ENCODE measurements around the gene WIPF3. TPM values are rescaled to one million over a fixed set of nuclear protein-coding genes. Genes with fewer than 3 reads are reported as not detected.

WIPF3 gene
- total RNA-seq, 1 donor from 2014 or later: not detected

GRCh38 chr7:29945259-29945809 lies 139.0 kb downstream of the WIPF3 start:
- Mint-ChIP-seq H3K27me3 (ENCODE audit: low read depth) (no peaks in the 10 kb centered on the region), H3K9me3 (no peaks in the 10 kb centered on the region), H3K4me1 (ENCODE audit: low read depth) (no peaks in the 10 kb centered on the region), H3K4me3 (ENCODE audit: low read depth) (no peak overlapping the region), H3K36me3 (ENCODE audit: low read depth) (no peaks in the 10 kb centered on the region), H3K27ac (no peak overlapping the region)
- intact Hi-C loops (cut with micrococcal nuclease): no loop called here
- DNase-seq (ENCODE audit: low spot score): no peak

DNA sequence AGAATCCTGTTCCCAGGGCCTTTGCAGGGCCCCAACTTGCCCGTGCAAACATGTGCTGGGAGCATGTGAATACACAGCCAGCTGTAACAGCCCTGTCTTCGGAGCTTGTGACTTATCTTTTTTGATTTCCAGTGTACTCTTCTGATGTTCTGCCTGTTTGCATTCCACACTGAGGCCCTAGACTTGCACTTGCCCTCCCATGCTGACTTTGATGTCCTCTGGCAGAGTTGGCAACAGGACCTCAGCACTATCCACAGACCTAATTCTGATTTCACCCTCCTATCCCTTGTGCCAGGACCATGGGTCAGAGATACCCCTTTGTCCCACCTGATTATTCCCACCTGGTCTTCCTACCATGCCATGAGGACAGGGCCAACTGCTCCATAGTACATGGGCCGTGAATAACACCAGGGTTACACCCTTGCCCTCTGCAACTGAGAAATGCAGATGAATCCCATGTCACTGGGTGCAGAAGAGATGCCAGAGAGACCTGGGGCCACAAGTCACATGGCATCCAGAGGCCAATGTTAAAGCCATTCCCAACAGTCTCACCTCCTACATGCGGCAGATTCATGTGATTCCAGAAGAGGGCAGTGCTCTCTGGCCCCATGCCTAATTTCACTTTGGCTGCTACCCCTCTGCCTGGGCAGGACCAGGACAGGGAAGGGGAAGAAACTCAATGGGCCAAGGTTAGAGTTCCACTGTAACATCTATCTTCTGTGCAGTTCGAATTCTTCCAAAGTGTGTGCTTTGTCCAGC lies 140.3 kb downstream of the WIPF3 start:
- no peak overlapping the region for H3K4me3 Mint-ChIP-seq (ENCODE audit: low read depth)
- intact Hi-C loops (cut with micrococcal nuclease): no loop called here
- no peak overlapping the region for H3K27ac Mint-ChIP-seq
- DNase-seq (ENCODE audit: low spot score): no peak
- H3K9me3 Mint-ChIP-seq: peaks cover 2% of the 10 kb centered on the region
- H3K27me3 Mint-ChIP-seq (ENCODE audit: low read depth): no peaks in the 10 kb centered on the region
- H3K4me1 Mint-ChIP-seq (ENCODE audit: low read depth): no peaks in the 10 kb centered on the region
- H3K36me3 Mint-ChIP-seq (ENCODE audit: low read depth): no peaks in the 10 kb centered on the region

- Mint-ChIP-seq H3K9me3 (peaks cover 2% of the 10 kb centered on the region), H3K4me1 (ENCODE audit: low read depth) (no peaks in the 10 kb centered on the region), H3K4me3 (ENCODE audit: low read depth) (no peak overlapping the region), H3K36me3 (ENCODE audit: low read depth) (no peaks in the 10 kb centered on the region), H3K27ac (no peak overlapping the region), H3K27me3 (ENCODE audit: low read depth) (no peaks in the 10 kb centered on the region)
- no peak for DNase-seq (ENCODE audit: low spot score)
- intact Hi-C loops (cut with micrococcal nuclease): no loop called here
These were observed 142.3 kb downstream of the WIPF3 start for GRCh38 chr7:29948587-29948986.

DNA sequence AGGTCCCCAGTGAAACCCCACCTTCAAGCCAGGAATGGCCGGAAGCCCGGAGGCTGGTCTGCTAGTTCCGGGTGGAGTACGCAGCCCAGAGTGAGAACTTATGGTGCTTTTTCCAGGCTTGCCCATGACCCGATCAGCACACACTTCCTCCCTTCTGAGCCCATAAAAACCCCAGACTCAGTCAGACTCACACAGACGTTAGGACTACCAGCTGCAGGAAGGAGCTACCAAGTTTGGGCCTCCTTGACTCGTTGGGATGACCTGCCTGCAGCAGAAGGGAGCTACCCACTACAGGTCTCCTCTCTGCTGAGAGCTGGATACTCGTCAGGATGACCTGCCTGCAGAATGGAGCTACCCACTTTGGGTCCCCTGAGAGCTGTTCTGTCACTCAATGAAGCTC lies 144.2 kb downstream of the WIPF3 start:
- H3K27me3 Mint-ChIP-seq (ENCODE audit: low read depth): peaks cover 1% of the 10 kb centered on the region
- no peak overlapping the region for H3K27ac Mint-ChIP-seq
- peaks cover 2% of the 10 kb centered on the region for H3K9me3 Mint-ChIP-seq
- H3K4me1 Mint-ChIP-seq (ENCODE audit: low read depth): no peaks in the 10 kb centered on the region
- intact Hi-C loops (cut with micrococcal nuclease): no loop called here
- no peak for DNase-seq (ENCODE audit: low spot score)
- no peak overlapping the region for H3K4me3 Mint-ChIP-seq (ENCODE audit: low read depth)
- H3K36me3 Mint-ChIP-seq (ENCODE audit: low read depth): no peaks in the 10 kb centered on the region

- H3K27me3 Mint-ChIP-seq (ENCODE audit: low read depth): peaks cover 1% of the 10 kb centered on the region
- no peak overlapping the region for H3K4me3 Mint-ChIP-seq (ENCODE audit: low read depth)
- no peaks in the 10 kb centered on the region for H3K36me3 Mint-ChIP-seq (ENCODE audit: low read depth)
- H3K9me3 Mint-ChIP-seq: peaks cover 2% of the 10 kb centered on the region
- peaks cover 6% of the 10 kb centered on the region for H3K4me1 Mint-ChIP-seq (ENCODE audit: low read depth)
- intact Hi-C loops (cut with micrococcal nuclease): no loop called here
- DNase-seq (ENCODE audit: low spot score): no peak
- no peak overlapping the region for H3K27ac Mint-ChIP-seq
These were observed 144.9 kb downstream of the WIPF3 start for GRCh38 chr7:29951206-29951605.

GRCh38 chr7:29953726-29954347 lies 147.5 kb downstream of the WIPF3 start:
- Mint-ChIP-seq H3K4me3 (ENCODE audit: low read depth) (no peak overlapping the region), H3K27me3 (ENCODE audit: low read depth) (peaks cover 1% of the 10 kb centered on the region), H3K27ac (no peak overlapping the region), H3K4me1 (ENCODE audit: low read depth) (peaks cover 8% of the 10 kb centered on the region), H3K9me3 (peaks cover 2% of the 10 kb centered on the region), H3K36me3 (ENCODE audit: low read depth) (no peaks in the 10 kb centered on the region)
- no peak for DNase-seq (ENCODE audit: low spot score)
- intact Hi-C loops (cut with micrococcal nuclease): no loop called here

DNA sequence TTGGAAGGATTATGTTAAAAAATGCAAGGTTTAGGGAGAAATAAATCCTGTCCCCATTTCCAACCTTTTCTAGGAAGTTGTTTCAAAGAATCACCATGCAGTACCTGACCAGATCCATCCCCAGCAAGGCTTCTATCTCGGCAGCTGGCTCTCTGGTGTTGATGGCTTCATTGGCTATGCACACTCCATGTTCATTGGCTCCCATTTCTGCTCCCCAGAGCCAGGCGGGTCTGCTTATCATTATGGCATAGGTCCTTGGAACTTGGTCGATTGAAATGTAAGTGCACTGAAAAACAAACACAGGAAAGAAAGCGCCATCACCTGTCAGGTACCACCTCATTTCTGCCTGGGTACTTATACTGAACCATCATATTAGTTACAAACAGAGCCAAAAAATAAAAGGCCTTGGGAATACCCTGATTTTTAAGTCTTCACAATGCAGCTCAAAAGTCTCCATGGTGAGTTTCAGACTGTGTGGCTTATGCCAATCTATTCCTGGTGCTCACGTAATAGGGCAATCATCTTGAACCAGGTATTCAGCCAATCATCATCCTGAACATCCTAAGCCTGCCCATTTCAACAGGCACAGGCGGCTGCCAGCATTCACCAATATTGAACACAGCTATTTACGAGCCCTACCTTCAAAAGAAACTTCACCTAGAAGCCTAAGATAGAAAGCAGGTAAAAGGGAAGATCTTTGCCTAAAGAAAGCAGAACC lies 148.9 kb downstream of the WIPF3 start:
- Mint-ChIP-seq H3K9me3 (peaks cover 2% of the 10 kb centered on the region), H3K27ac (no peak overlapping the region), H3K4me3 (ENCODE audit: low read depth) (no peak overlapping the region), H3K36me3 (ENCODE audit: low read depth) (no peaks in the 10 kb centered on the region), H3K27me3 (ENCODE audit: low read depth) (peaks cover 1% of the 10 kb centered on the region), H3K4me1 (ENCODE audit: low read depth) (peaks cover 8% of the 10 kb centered on the region)
- intact Hi-C loops (cut with micrococcal nuclease): no loop called here
- no peak for DNase-seq (ENCODE audit: low spot score)

- Mint-ChIP-seq H3K4me3 (ENCODE audit: low read depth) (no peak overlapping the region), H3K9me3 (peaks cover 2% of the 10 kb centered on the region), H3K36me3 (ENCODE audit: low read depth) (no peaks in the 10 kb centered on the region), H3K4me1 (ENCODE audit: low read depth) (peaks cover 8% of the 10 kb centered on the region), H3K27me3 (ENCODE audit: low read depth) (peaks cover 1% of the 10 kb centered on the region), H3K27ac (no peak overlapping the region)
- peak; percentile 9 for DNase-seq (ENCODE audit: low spot score)
- intact Hi-C loops (cut with micrococcal nuclease): no loop called here
These were observed 149.6 kb downstream of the WIPF3 start for GRCh38 chr7:29955799-29956486.

GRCh38 chr7:29956487-29956836 lies 150.2 kb downstream of the WIPF3 start:
- no peak overlapping the region for H3K4me3 Mint-ChIP-seq (ENCODE audit: low read depth)
- H3K9me3 Mint-ChIP-seq: no peaks in the 10 kb centered on the region
- no peak overlapping the region for H3K27ac Mint-ChIP-seq

GRCh38 chr7:29957521-29958310 lies 151.4 kb downstream of the WIPF3 start:
- DNase-seq (ENCODE audit: low spot score): no peak
- Mint-ChIP-seq H3K4me1 (ENCODE audit: low read depth) (peaks cover 8% of the 10 kb centered on the region), H3K9me3 (no peaks in the 10 kb centered on the region), H3K27me3 (ENCODE audit: low read depth) (peaks cover 1% of the 10 kb centered on the region), H3K36me3 (ENCODE audit: low read depth) (no peaks in the 10 kb centered on the region), H3K4me3 (ENCODE audit: low read depth) (no peak overlapping the region), H3K27ac (no peak overlapping the region)
- intact Hi-C loops (cut with micrococcal nuclease): no loop called here

More at GRCh38 chr7:29956487-29956836, 150.2 kb downstream of the WIPF3 start:
- intact Hi-C loops (cut with micrococcal nuclease): no loop called here
- Mint-ChIP-seq H3K27me3 (ENCODE audit: low read depth) (peaks cover 1% of the 10 kb centered on the region), H3K36me3 (ENCODE audit: low read depth) (no peaks in the 10 kb centered on the region), H3K4me1 (ENCODE audit: low read depth) (peaks cover 8% of the 10 kb centered on the region)
- no peak for DNase-seq (ENCODE audit: low spot score)

GRCh38 chr7:29958667-29959358 lies 152.5 kb downstream of the WIPF3 start:
- intact Hi-C loops (cut with micrococcal nuclease): no loop called here
- peaks cover 4% of the 10 kb centered on the region for H3K27me3 Mint-ChIP-seq (ENCODE audit: low read depth)
- H3K4me3 Mint-ChIP-seq (ENCODE audit: low read depth): no peak overlapping the region
- DNase-seq (ENCODE audit: low spot score): no peak
- H3K4me1 Mint-ChIP-seq (ENCODE audit: low read depth): peaks cover 8% of the 10 kb centered on the region
- no peak overlapping the region for H3K27ac Mint-ChIP-seq
- no peaks in the 10 kb centered on the region for H3K36me3 Mint-ChIP-seq (ENCODE audit: low read depth)
- H3K9me3 Mint-ChIP-seq: no peaks in the 10 kb centered on the region

All from activated T-helper 2 cell treated with anti-CD3 and anti-CD28 coated beads, Interferon-gamma antibody, Interleukin-2, Interleukin-4, amounts not matched to agents 10 μg/mL and 5 μg/mL and 100 μg/mL, durations not matched to agents 14 hours and 24 hours and 36 hours (primary cell).